Calu3 (cell line): Measurements from ENCODE around the gene BNIP1. TPM values are rescaled to one million over a fixed set of nuclear protein-coding genes. Genes with fewer than 3 reads are reported as not detected.

Experiments used
- BruUV-seq: library from RNA; stranded (reverse); fragments of 400-500 nt; replicated peaks from 2 replicates; lab custom pipeline; 2021; lab: Mats Ljungman, UMichigan
- CTCF ChIA-PET: fragments of 300-600 bp; sonication (Branson Sonifier 250); formaldehyde crosslinking; loops from one replicate; lab custom pipeline; 2022; ENCODE audit warnings: antibody characterized with exemption; lab: Charles Lee
- DNase-seq: peaks from one replicate; pipeline ENCODE4 v3.0.0; 2022
- H3K27ac Mint-ChIP-seq: one replicate; pipeline ENCODE4 v1.8.0; 2022; ENCODE audit warnings: mixed read lengths; ENCODE audit not compliant: unreplicated experiment
- H3K27me3 Mint-ChIP-seq: one replicate; pipeline ENCODE4 v1.8.0; 2022; ENCODE audit warnings: mixed read lengths; ENCODE audit not compliant: unreplicated experiment
- H3K36me3 Mint-ChIP-seq: one replicate; pipeline ENCODE4 v1.8.0; 2022; ENCODE audit warnings: mild to moderate bottlenecking, moderate library complexity, mixed read lengths; ENCODE audit not compliant: insufficient read depth, unreplicated experiment
- H3K4me1 Mint-ChIP-seq: one replicate; pipeline ENCODE4 v1.8.0; 2022; ENCODE audit warnings: mild to moderate bottlenecking, low read depth, mixed read lengths; ENCODE audit not compliant: unreplicated experiment
- H3K4me3 Mint-ChIP-seq: one replicate; pipeline ENCODE4 v1.8.0; 2022; ENCODE audit warnings: mild to moderate bottlenecking, low read depth, moderate library complexity, mixed read lengths; ENCODE audit not compliant: unreplicated experiment
- H3K9me3 Mint-ChIP-seq: one replicate; pipeline ENCODE4 v1.8.0; 2022; ENCODE audit warnings: low read depth, mixed read lengths; ENCODE audit not compliant: unreplicated experiment
- CTCF ChIP-seq: fragments of 200-600 bp; IDR thresholded peaks from one replicate; pipeline ENCODE4 v1.8.0; 2022; ENCODE audit warnings: antibody characterized with exemption; ENCODE audit not compliant: unreplicated experiment
- intact Hi-C: fragments of 100-400 bp; cut with micrococcal nuclease; formaldehyde crosslinking; loops from one replicate; pipeline ENCODE4 v1.10.0; 2022; ENCODE audit not compliant: unreplicated experiment
- total RNA-seq: library from RNA; stranded (reverse); gene quantifications from 2 replicates; pipeline ENCODE4 v1.2.3, GENCODE V29; 2022

BNIP1 gene
- total RNA-seq, 1 experiment from 2014 or later: 13.4 TPM

- H3K9me3 Mint-ChIP-seq: no peaks in the 10 kb centered on the region
- H3K4me1 Mint-ChIP-seq: no peaks in the 10 kb centered on the region
- CTCF ChIA-PET: interaction anchor here (1.3 kb wide), 1 partner anchor 179 kb away, joined by 4 read pairs; no protein-coding TSS in a partner anchor
- no peak for DNase-seq
- no TSS peak for BruUV-seq
- no peak for TF ChIP-seq CTCF
- intact Hi-C loops: no loop called here
- H3K4me3 Mint-ChIP-seq: no peak overlapping the region
- H3K27me3 Mint-ChIP-seq: no peaks in the 10 kb centered on the region
- H3K36me3 Mint-ChIP-seq: peaks cover 27% of the 10 kb centered on the region
- H3K27ac Mint-ChIP-seq: no peak overlapping the region
Measured at GRCh38 chr5:173155912-173156311, 11.6 kb downstream of the BNIP1 start.

GRCh38 chr5:173158366-173158765, 14.0 kb downstream of the BNIP1 start:
- DNase-seq: no peak
- H3K4me1 Mint-ChIP-seq: no peaks in the 10 kb centered on the region
- intact Hi-C loops: no loop called here
- no TSS peak for BruUV-seq
- H3K9me3 Mint-ChIP-seq: no peaks in the 10 kb centered on the region
- H3K36me3 Mint-ChIP-seq: peaks cover 24% of the 10 kb centered on the region
- no peak for TF ChIP-seq CTCF
- H3K4me3 Mint-ChIP-seq: no peak overlapping the region
- H3K27me3 Mint-ChIP-seq: no peaks in the 10 kb centered on the region
- H3K27ac Mint-ChIP-seq: no peak overlapping the region
- CTCF ChIA-PET: no interaction called here

GRCh38 chr5:173159256-173159655, 14.9 kb downstream of the BNIP1 start:
- no peak for DNase-seq
- H3K36me3 Mint-ChIP-seq: peaks cover 19% of the 10 kb centered on the region
- no peak overlapping the region for H3K4me3 Mint-ChIP-seq
- H3K9me3 Mint-ChIP-seq: no peaks in the 10 kb centered on the region
- CTCF ChIA-PET: interaction anchor here (0.6 to 1.2 kb wide), 4 partner anchors 11 to 375 kb away, joined by 3 to 4 read pairs (median 4); no protein-coding TSS in a partner anchor
- no peaks in the 10 kb centered on the region for H3K27me3 Mint-ChIP-seq
- no peak overlapping the region for H3K27ac Mint-ChIP-seq
- no peak for TF ChIP-seq CTCF
- H3K4me1 Mint-ChIP-seq: no peaks in the 10 kb centered on the region
- intact Hi-C loops: no loop called here
- BruUV-seq: no TSS peak

GRCh38 chr5:173161148-173161547, 16.8 kb downstream of the BNIP1 start:
- peak overlapping the region; percentile 4 for H3K27ac Mint-ChIP-seq
- H3K4me1 Mint-ChIP-seq: no peaks in the 10 kb centered on the region
- intact Hi-C loops: no loop called here
- no peaks in the 10 kb centered on the region for H3K9me3 Mint-ChIP-seq
- BruUV-seq: no TSS peak
- CTCF ChIA-PET: no interaction called here
- no peak for TF ChIP-seq CTCF
- peaks cover 24% of the 10 kb centered on the region for H3K36me3 Mint-ChIP-seq
- no peak for DNase-seq
- H3K27me3 Mint-ChIP-seq: no peaks in the 10 kb centered on the region
- no peak overlapping the region for H3K4me3 Mint-ChIP-seq
